Kidney epithelial cell (primary cell): Measurements from ENCODE around the gene OR13C8. TPM values are rescaled to one million over a fixed set of nuclear protein-coding genes. Genes with fewer than 3 reads are reported as not detected.
"Not testable (repeated sequence)": the region's sequence is repeated elsewhere in the genome, so short reads cannot be mapped to it uniquely, and the experiment has no call there.

ENCODE experiments used
- DNase-seq: peaks from one replicate; pipeline ENCODE4 v3.0.0-alpha.2; 2010; ENCODE audit warnings: low read depth
- H3K27me3 ChIP-seq: 2 replicates; pipeline ENCODE4 v1.6.0; 2011; ENCODE audit warnings: low read length; ENCODE audit not compliant: control insufficient read depth, insufficient read depth
- H3K36me3 ChIP-seq: 2 replicates; pipeline ENCODE4 v1.5.1; 2011; ENCODE audit warnings: low read length; ENCODE audit not compliant: control insufficient read depth, insufficient read depth
- H3K4me3 ChIP-seq: 2 replicates; pipeline ENCODE4 v1.5.1; 2011; ENCODE audit warnings: low read depth, mild to moderate bottlenecking, control low read depth, low read length
- CTCF ChIP-seq: IDR thresholded peaks from 2 replicates; pipeline ENCODE4 v1.5.1; 2011; ENCODE audit warnings: mild to moderate bottlenecking, moderate library complexity, low read length, control low read depth, inconsistent platforms; ENCODE audit not compliant: insufficient read depth, poor library complexity, severe bottlenecking
- total RNA-seq: library from RNA; depleted of rRNA; stranded (reverse); fragments of >200 nt; gene quantifications from 2 replicates; pipeline ENCODE4 v1.2.3, GENCODE V29; 2015

Gene OR13C8, protein sequence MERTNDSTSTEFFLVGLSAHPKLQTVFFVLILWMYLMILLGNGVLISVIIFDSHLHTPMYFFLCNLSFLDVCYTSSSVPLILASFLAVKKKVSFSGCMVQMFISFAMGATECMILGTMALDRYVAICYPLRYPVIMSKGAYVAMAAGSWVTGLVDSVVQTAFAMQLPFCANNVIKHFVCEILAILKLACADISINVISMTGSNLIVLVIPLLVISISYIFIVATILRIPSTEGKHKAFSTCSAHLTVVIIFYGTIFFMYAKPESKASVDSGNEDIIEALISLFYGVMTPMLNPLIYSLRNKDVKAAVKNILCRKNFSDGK
- total RNA-seq = not detected in 2 replicates

DNA sequence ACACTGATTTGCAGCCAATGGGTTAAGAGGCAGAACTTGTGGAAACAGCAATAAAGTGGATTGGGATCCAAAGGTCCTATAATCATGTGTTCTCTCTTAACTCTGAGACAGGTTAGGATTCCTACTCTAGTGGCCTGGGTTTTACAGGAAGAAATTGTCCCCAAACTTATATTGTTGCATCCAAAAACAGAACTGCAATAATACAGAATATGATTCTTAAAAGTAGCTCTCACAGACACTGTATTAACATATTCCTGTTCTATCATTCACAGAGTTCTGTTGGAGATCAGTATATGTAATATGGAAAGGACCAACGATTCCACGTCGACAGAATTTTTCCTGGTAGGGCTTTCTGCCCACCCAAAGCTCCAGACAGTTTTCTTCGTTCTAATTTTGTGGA, at the start of gene OR13C8:
OR13C8 (plus strand) TSS at position 301 of the 400 bp plus-strand sequence; CDS start at position 301, 0 bp downstream.
- no peaks in the 10 kb centered on the region for H3K27me3 ChIP-seq
- no peak for DNase-seq
- TF ChIP-seq CTCF = no peak

GRCh38 chr9:104520241-104520640, 48.7 kb upstream of the OR13C8 start:
- H3K4me3 ChIP-seq, DNase-seq, H3K27me3 ChIP-seq, H3K36me3 ChIP-seq: not testable (repeated sequence)

More for the DNA sequence above, at the start of gene OR13C8:
- Histone ChIP-seq H3K4me3 (no peak within 1 kb of the TSS), H3K36me3 (no peaks in the 10 kb centered on the region)

DNA sequence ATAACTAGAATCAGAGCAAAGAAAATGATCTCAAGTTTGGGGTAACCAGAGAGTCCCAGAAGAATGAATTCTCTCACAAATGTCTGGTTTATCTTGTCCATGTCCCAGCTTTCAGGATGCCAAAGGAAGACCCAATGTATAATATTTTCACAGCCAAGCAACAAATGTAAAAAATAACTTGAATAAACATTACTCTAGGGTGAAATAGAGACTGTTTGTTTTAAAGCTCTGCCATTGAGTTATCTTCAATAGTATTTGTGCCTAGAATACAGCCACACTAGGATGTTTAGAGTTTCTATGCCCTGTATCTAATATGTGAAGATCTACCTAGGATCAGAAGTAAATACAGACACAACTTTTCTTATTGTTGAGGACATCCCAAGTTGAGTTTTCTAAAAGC, 41.9 kb upstream of the OR13C8 start, which contains the start of gene OR13C4:
OR13C4 (minus strand) TSS at position 101 of the 400 bp plus-strand sequence; CDS start at position 101, 0 bp downstream.
- Histone ChIP-seq H3K36me3 (no peaks in the 10 kb centered on the region), H3K4me3 (no peak within 1 kb of the TSS), H3K27me3 (no peaks in the 10 kb centered on the region)
- no peak for DNase-seq
- no peak for TF ChIP-seq CTCF

GRCh38 chr9:104536756-104537155, 32.2 kb upstream of the OR13C8 start, which contains the start of gene OR13C3:
OR13C3 (minus strand) TSS chr9:104536856; CDS start chr9:104536723, 133 bp downstream.
- no peaks in the 10 kb centered on the region for H3K27me3 ChIP-seq
- H3K36me3 ChIP-seq = no peaks in the 10 kb centered on the region
- no peak for DNase-seq
- no peak for TF ChIP-seq CTCF
- H3K4me3 ChIP-seq = no peak within 1 kb of the TSS

- no peak overlapping the region for H3K4me3 ChIP-seq
- H3K27me3 ChIP-seq = no peaks in the 10 kb centered on the region
- H3K36me3 ChIP-seq = no peaks in the 10 kb centered on the region
- DNase-seq = no peak
- no peak for TF ChIP-seq CTCF
Measured at GRCh38 chr9:104539275-104539674, 29.7 kb upstream of the OR13C8 start.

- Histone ChIP-seq H3K27me3 (no peaks in the 10 kb centered on the region), H3K4me3 (no peak overlapping the region), H3K36me3 (no peaks in the 10 kb centered on the region)
- no peak for TF ChIP-seq CTCF
- DNase-seq = no peak
Measured at GRCh38 chr9:104544644-104545043, 24.3 kb upstream of the OR13C8 start.
